ENCODE data around the gene EGFR. TPM values are rescaled to one million over a fixed set of nuclear protein-coding genes. Genes with fewer than 3 reads are reported as not detected.

Gene EGFR
- total and polyA plus RNA-seq, 9 donors, result 13.0 to 54.6 (median 41.7) TPM

- H3K4me1 ChIP-seq (ENCODE audit: insufficient read depth), result peaks cover 30% of the 10 kb centered on the region
- peak overlapping the region in 1 of 2 donors; percentile 65 for H3K27ac ChIP-seq
- DNase-seq, result no peak
- intact Hi-C loops (cut with DNase I), result no loop called here
- 60 to 63% (median 63%) methylated on average over 8 of the region's 8 CpGs for WGBS, 3 donors
- no peaks in the 10 kb centered on the region for H3K9me3 ChIP-seq
- TF ChIP-seq CTCF (IDR thresholded peaks at IDR 0.05) (no peak), EP300 (IDR thresholded peaks at IDR 0.05) (no peak), POLR2A (IDR thresholded peaks at IDR 0.05) (no peak)
- H3K4me3 ChIP-seq, result no peak overlapping the region
- no peaks in the 10 kb centered on the region for H3K27me3 ChIP-seq
- H3K36me3 ChIP-seq, result no peaks in the 10 kb centered on the region
Measured at GRCh38 chr7:55099821-55100543, 81.2 kb downstream of the EGFR start.

GRCh38 chr7:55100544-55101327 is 81.9 kb downstream of the EGFR start:
- intact Hi-C loops (cut with DNase I), result no loop called here
- WGBS, 3 donors, result 36 to 37% (median 37%) methylated on average over 21 of the region's 21 CpGs
- TF ChIP-seq EP300 (IDR thresholded peaks at IDR 0.05) (no peak), CTCF (IDR thresholded peaks at IDR 0.05) (no peak), POLR2A (IDR thresholded peaks at IDR 0.05) (no peak)
- Histone ChIP-seq H3K27me3 (no peaks in the 10 kb centered on the region), H3K27ac (peak overlapping the region in 1 of 2 donors; percentile 65), H3K4me1 (ENCODE audit: insufficient read depth) (peaks cover 27% of the 10 kb centered on the region), H3K36me3 (no peaks in the 10 kb centered on the region), H3K4me3 (no peak overlapping the region), H3K9me3 (no peaks in the 10 kb centered on the region)
- peak in 4 of 5 donors; percentile 54 to 61 (median 57) for DNase-seq

- DNase-seq, result no peak
- Histone ChIP-seq H3K27ac (no peak overlapping the region), H3K4me1 (ENCODE audit: insufficient read depth) (peaks cover 30% of the 10 kb centered on the region), H3K4me3 (no peak overlapping the region), H3K36me3 (no peaks in the 10 kb centered on the region), H3K27me3 (no peaks in the 10 kb centered on the region), H3K9me3 (no peaks in the 10 kb centered on the region)
- TF ChIP-seq EP300 (IDR thresholded peaks at IDR 0.05) (no peak), CTCF (IDR thresholded peaks at IDR 0.05) (no peak), POLR2A (IDR thresholded peaks at IDR 0.05) (no peak)
- intact Hi-C loops (cut with DNase I), result no loop called here
- 57 to 69% (median 64%) methylated on average over 9 of the region's 9 CpGs for WGBS, 3 donors
Measured at GRCh38 chr7:55101359-55101758, 82.5 kb downstream of the EGFR start.

- 95 to 97% (median 97%) methylated on average over 12 of the region's 12 CpGs for WGBS, 3 donors
- H3K4me3 ChIP-seq, result no peak overlapping the region
- no peaks in the 10 kb centered on the region for H3K9me3 ChIP-seq
- H3K4me1 ChIP-seq (ENCODE audit: insufficient read depth), result peaks cover 32% of the 10 kb centered on the region
- H3K36me3 ChIP-seq, result no peaks in the 10 kb centered on the region
- H3K27me3 ChIP-seq, result no peaks in the 10 kb centered on the region
- no peak overlapping the region for H3K27ac ChIP-seq
- intact Hi-C loops (cut with DNase I), result no loop called here
- no peak for DNase-seq
- no peak for TF ChIP-seq POLR2A (IDR thresholded peaks at IDR 0.05)
- no peak for TF ChIP-seq EP300 (IDR thresholded peaks at IDR 0.05)
- TF ChIP-seq CTCF (IDR thresholded peaks at IDR 0.05), result no peak
Measured at GRCh38 chr7:55104123-55104522, 85.3 kb downstream of the EGFR start.
